Measurements from ENCODE around the gene MIS12.
A peak's percentile ranks its signal among the peaks of the same experiment; 100 is the strongest.

Gene MIS12, protein sequence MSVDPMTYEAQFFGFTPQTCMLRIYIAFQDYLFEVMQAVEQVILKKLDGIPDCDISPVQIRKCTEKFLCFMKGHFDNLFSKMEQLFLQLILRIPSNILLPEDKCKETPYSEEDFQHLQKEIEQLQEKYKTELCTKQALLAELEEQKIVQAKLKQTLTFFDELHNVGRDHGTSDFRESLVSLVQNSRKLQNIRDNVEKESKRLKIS

DNA sequence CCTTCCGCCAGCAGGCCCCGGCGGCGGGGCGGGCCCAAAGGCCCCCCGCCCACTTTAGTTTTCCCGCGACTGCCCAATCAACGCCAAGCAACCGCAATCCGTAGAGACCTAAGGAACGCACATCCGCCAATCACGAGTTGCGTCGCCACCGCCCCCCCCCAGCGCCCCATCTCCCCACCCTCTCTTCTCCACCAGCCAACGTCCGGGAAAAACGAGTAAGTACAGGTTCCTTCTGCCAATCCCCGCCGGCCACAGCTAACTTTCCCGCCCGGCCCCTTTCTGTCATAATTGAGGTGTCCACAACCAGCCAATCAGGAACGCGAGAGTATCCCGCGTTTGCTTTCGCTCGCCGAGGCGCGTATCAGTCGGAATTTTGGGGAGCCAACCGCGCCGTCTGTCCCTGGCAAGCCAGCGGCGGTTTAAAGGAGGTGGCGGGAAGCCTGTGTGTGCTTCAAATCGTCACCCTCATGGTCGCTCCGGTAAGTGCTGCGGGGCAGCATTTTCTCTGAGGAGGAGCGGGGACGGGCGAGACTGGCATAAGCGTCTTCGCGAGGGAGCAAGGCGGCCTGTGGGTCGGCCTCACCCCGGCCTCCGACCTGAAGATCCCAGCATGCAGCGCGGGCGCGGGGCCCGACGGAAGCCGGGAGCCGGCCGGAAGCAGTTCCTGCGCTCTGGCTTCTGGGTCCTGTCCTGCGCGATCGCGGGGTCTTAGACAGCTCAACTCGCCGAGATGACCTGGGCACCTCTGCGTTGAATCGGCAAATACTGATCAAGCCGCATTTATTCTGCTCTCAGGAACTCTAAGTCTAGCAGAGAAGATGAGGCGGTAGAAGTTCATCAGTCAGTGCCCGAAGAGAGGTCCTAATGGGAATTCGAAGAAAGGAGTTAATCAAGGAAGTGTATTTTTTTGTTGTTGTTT is at the start of gene MIS12:
MIS12 (plus strand) TSS at position 361 of the 919 bp plus-strand sequence. CDS start 2,297 bp downstream, outside the sequence.
- peak; percentile 94 for DNase-seq

DNA sequence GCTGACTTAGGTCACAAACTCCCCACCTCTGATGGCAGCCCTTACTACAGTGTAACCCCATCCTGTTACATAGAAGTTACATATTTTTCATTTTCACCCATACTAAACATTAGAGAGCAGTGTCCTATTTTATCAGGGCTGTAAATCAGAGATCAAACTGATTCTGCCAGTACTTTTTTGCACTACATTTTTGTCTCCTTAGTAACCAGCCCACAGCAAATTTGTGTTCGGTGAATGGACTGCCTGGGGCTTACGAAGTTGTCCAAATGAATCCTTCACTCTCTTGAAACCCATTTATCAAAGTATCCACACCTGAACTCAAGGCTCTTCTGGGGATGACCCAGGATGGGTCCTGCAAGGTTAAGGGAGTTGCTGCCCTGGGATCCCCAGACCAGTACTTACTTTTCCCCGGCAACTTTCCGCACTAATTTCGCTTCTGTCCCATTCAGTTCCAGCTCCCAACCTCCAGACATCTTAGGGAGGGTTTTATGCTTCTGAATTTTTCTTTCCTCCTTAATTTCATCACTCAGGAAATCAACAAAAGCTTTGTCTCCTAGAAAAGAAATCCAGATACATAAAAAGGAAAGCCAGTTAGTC is 48.5 kb upstream of the MIS12 start:
- no peak for DNase-seq

DNA sequence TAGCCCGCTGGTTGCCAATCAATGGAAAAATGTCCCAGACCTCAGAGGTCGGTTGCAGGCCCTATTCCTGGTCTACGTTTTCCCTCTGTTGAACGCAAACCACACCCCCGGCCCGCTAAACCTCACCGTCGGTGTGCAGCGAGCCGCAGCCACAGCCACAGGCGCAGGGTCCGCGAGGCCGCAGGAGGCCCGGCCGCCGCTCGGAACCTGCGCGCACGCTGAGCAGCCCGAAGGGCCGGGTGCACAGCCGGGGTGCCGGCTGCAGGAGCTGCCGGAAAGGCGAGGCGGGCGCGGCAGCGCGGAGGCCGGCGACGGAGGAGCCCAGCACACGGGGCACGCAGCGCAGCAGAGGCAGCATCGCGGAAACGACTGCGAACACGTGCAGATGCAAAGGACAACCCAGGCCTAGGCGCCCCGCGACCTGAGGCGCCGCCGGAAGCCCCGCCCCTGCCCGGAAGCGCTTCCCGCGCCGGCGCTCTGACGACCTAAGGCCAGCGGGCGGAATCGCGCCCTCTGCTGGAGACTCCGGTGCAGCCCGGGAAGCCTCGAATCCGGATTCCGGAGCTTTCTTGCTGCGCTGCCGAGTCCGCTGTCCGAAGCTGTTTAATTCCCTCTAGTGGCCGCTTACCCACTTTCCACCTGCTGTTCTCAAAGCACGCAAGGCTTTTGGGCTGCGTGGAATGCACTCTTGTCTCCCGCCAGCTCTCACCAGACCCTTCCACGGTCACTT is 47.5 kb upstream of the MIS12 start, which contains the start of gene C1QBP:
C1QBP (minus strand) TSS at position 440 of the 730 bp plus-strand sequence; CDS start at position 358, 82 bp downstream.
- peak; percentile 98 for DNase-seq

DNA sequence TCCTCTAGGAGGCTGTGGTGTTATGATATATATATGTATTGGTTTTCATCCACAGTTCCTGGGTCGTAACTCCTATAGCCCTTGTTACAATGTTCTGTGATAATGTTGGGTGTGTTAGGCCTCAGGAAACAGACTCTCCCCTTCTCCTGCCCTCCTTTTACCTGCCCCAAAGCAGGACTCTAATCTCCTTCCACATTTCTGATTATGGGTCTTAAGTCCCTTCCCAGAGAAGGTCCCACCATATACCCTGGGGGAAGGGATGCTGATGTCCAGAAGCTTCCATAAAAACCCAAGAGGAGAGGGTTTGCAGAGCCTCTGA is 47.0 kb upstream of the MIS12 start:
- DNase-seq, result no peak

DNA sequence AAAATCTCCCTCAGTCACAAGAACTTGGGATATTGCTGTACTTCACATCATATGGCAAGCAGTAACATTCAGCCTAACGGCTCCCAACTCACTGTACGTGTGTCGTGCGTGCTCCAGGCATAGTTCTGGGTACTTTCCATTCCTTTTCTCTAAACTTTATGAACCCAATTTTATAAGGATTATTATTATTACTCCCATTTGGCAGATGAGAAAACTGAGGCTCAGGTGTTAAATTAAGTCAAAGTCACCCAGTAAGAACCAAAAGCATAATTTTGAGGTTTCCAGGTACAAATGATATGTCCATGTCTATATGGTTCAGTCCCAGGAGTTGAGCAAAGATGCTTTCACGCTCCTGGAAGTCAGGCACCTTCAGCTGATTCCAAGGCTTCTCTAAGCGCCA is 42.6 kb upstream of the MIS12 start:
- no peak for DNase-seq

DNA sequence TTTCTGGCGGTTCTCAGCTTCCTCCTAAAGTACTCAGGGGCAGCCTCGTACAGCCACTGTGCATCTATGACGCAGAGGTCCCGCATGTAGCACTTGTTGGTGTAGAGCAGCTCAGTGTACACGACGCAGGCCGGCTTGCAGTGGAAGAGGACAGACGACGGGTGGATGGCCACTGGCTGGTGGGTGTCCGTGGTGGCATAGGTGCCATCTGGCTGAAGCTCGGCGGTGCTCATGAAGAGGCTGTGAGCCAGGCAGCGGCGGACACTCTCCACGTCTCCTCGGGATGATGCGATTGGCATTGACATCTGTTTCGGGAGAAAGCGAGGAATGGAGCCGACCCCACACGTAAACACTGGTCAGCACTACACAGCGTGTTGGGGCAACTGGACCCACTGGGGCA is 42.2 kb upstream of the MIS12 start:
- DNase-seq, result no peak

DNA sequence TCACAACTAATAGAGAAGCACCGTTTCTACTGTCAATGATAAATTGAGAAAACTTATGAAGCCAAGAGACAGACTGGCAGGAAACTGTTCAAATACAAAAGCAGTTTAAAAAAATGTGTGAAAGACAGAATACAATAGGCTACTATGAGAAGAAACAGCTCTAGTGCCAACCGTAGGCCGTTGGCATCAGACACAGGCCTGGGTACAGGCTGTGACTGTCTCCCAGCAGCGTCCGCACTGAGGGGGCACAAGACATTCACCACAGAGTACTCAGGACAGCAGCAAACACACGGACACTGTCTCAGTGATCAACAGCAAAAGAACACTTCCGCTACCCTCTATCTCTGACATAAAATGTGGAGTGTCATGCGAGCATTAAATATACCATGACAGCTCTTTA is 39.6 kb upstream of the MIS12 start:
- no peak for DNase-seq

DNA sequence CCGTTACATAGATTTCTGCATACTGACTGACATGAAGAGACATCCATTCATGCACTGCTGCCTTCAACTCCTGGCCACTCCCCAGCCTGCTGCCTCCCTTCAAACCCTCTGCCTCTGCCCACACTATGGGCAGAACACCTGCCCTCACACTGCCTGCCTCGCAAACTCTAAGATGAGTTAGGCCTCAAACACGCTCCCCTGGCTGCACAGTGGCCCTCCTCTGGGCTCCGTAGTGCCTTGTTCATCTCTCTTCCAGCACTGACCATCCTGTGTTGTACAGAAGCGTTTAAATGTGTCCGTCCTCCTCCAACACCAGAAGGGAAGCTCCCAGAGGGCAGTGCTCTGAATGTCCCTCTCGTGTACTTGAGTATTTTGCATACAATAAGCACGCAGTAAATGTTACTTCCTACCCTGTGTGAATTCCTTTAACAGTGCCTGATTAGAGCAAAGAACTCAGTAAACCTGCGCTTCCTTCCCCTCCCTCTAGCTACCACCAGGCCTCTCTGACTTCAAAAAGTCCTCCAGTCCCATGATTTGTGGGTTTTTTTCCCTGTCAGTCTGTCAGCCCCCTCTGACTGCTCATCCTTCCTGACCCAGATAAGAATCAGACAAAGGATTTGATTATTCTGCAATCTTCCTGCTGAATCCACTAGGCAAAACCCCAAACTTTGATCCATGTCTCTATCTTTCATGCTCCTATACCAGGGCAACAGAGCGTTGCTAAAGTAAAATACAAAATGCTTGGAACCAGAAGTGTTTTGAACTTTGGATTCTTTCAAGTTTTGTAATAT is 21.5 kb upstream of the MIS12 start:
- DNase-seq, result no peak

DNA sequence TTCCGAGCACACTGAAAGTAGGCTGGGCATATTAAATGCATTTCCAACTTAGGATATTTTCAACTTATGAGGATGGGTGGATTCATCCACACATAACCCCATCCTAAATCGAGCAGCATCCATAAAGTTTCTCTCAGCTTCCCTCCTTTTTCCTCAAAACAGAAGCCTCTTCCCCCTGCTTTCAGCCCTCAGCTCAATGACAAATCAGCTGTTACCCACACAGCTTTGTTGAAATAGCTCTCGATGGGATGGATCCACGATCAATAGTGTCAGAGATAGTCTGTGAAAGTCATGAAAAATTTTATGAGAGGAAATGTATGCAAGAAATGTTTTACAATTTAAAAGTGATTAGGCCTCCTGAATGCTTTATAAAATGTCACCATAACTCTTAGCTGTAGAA is 20.1 kb upstream of the MIS12 start:
- no peak for DNase-seq

DNA sequence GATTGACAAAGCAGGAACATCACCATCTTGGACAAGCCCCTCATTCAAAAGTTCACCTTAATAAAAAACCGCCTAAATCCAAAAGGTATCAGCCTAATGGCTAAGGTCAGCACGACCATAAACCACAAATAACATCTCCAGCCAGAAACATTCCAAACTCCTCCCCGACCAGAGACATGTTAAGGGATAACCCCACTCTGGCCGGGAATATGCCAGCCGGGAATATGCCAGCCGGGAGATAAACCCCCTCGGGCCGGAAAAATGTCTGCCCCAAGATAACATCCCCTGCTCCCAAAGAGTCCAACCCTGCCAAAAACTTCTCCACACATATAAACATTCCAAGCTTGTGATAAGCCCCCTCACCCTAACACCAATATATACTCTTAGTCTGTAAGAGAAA is 18.9 kb upstream of the MIS12 start:
- DNase-seq, result no peak

DNA sequence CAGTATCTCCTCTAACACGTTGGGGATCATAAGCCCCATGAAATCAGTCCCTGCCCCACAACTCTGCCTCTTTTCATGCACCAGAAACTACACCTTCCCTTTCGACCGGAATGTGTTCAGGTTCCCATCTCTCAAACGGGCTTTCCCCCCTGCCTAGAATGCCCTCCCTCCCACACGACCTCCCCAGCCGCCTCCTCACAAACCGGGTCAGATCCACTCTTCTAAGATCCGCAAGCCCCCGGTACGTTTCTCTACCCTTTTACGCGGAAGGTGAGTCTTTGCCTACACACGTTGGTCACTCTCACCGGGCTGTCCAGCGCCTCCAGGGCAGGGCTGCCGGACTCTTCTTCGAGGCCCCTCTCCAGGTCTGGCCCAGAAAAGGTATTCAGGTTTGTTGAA is 18.3 kb upstream of the MIS12 start:
- DNase-seq, result no peak

DNA sequence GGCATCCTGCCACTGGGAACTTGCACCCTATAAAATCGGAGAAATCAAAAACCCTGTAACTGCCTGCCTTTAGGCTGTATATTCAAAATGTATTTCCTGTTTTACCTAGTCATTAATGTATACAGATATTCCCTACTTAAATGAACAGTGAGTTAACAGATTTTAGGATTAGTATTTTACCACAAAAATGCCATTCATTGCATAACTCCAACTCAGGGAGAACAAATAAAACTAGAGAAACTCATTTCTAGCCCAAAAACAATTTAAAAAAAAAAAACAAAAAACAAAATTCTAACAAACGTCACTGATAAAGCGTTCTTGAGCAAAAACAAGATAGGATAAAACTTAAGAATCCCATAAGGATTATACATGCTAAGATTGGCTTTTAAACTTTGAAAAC is 13.9 kb upstream of the MIS12 start:
- DNase-seq, result no peak

DNA sequence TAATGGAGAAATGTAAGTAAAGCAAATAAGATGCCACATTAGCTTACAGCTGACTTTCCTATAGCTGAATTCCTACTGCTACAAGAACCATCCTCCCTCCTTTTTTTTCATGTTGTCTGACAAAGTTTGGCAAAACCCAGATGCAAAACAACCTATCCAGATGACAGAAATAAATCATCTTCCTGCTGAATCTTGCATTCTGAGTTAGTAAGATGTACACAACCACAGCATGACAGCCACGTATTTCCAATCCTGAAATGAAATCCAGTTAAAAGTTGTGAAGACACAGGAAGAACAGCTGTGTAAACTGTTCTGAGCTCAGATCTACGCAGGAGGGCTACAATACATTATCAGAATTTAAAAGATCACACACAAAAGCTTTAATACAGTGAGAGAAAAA is 12.5 kb upstream of the MIS12 start:
- no peak for DNase-seq

DNA sequence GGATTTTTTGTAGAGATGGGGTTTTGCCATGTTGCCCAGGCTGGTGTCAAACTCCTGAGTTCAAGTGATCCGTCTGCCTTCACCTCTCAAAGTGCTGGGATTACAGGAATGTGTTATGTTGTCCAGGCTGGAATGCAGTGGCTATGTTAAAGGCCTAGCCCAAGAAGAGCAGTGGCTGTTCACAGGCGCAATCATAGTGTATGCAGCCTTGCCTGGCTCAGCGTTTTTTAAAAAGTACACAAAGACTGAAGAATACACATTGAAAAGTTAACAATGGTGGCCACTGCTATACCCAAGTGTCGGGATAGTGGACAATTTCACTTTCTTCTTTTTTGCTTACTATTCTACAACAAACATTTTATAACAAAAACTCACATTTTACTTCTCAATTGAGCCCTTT is 7.4 kb upstream of the MIS12 start:
- no peak for DNase-seq

DNA sequence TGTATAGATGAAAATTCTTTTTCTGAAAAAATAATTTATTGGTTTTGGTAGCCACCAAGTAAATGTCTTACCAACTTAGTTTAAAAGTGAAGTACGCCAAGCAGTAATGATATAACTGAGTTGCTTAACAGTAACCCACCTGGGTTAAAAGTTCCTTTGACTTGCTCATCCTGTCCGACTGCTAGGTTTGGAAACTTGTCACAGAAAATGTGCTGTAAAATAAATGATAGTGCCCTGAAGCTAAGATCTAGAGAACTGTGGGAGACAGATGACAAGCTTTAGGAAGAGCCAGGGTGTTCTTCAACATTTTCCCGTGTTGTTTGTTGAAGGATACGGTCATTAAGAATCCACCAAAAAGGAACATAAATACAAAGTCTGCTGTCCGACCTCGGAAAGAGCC is 5.4 kb upstream of the MIS12 start:
- DNase-seq, result no peak

DNA sequence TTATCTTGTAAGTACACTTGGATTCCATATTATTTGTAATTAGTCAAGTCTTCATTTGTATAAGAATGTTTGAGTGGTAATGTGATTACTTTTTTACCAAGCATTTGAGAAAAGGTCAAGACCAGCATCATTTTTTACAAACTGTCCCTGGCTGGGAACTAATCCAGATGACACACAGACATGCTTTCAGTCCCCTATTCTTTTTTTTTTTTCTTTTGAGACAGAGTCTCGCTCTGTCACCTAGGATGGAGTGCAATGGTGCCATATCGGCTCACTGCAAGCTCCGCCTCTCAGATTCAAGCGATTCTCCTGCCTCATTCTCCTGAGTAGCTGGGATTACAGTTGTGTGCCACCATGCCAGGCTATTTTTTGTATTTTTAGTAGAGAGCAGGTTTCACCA is 4.9 kb upstream of the MIS12 start:
- DNase-seq, result no peak

DNA sequence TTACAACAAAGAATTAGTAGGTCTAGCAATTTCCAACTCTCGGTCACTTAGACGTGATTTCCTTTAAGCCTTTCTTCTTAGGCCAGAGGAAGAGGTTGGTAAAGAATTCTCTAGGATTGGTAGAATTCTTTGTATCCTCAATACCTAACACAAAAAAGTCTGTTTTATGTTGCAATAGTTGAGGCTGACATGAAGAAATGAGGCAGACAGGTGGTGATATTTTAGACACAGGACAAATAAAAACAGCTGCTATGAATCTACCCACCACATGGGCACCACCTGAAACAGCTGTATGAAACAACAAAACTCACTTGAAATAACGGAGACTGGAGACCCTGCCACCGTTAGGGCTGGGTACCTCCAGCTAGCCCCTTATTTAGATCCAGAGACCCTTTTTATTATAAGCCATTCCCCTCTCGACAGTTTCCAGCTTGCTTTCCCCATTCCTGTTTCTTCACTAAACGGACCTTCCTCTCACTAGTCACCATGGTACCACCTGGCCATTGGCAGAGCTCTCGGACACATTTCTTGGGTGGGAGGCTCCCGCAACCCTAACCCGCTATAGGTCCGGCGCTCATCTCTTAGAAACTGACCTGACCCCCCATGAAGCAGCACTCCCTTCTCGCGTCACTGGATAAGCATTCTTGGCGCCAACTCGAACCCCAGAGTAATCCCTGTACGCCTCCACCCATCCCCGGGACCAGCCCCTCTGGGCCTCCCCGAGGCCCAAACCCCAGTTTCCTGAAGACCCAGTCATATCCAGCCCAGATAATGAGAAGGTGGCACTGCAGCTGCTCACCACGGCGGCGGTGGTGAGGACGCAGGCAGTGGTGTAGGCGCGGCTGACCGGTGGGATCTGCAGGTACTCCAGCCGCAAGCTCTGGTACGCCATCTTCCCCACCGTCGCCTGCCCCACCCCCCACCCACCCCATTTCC is 828 bp upstream of the MIS12 start, which contains the start of gene DERL2:
DERL2 (minus strand) TSS at position 909 of the 936 bp plus-strand sequence; CDS start at position 892, 17 bp downstream.
- DNase-seq, result no peak

DNA sequence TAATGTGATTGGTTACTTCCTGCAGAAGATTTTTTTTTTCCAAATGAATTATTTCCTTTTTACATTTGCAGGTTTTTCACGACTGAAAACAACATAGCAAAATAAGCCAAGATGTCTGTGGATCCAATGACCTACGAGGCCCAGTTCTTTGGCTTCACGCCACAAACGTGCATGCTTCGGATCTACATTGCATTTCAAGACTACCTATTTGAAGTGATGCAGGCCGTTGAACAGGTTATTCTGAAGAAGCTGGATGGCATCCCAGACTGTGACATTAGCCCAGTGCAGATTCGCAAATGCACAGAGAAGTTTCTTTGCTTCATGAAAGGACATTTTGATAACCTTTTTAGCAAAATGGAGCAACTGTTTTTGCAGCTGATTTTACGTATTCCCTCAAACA is 2.4 kb downstream of the MIS12 start:
- DNase-seq, result no peak

DNA sequence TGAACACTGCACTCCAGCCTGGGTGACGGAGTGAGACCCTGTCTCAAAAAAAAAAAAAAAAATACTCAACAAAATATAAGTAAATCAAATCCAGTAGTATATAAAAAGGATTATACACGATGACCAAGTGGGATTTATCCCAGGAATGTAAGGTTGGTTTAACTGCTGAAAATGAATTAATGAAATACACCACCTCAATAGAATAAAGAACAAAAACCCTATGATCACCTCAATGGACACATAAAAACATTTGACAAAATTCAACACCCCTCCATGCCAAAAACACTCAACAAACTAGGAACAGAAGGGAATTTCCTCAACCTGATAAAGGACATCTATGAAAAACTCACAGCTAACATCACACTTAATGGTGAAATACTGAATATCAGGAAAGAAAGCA is 6.6 kb downstream of the MIS12 start:
- DNase-seq, result no peak

DNA sequence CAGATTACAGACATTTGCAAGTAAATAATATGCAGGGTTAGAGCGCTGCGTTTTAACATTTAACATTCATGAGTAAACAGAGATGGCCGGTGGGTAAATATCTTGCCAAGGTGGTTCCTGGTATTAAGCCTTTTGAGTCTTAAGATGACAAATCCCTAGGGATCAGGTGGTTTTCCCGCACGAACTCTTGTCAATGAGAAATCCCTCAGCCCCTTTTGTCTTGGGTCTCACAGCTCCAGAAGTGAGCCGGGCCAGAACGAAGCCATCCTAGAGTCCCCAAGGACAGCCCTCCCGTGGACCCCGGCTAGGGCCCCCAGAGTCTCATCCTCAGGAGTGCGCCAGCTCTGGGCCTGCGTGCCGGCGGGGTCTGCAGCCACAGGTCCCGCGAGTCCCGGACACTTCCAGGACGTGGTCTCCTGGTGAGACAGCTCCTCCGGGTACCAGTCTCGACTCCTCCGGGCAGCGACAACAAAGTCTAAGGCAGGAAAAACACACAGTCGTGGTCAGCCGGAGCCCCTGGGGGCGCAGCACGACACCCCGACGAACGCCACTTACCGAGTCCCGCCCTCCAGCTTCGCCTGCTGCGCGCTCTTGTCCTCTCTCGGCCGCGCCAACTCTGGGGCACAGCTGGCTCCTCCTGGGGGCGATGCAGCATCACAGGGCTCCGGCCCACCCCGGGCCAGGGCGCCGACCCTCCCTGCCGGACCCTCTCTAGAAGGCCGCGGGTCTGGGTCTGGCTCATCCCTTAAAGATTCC is 13.3 kb downstream of the MIS12 start:
- no peak for DNase-seq

DNA sequence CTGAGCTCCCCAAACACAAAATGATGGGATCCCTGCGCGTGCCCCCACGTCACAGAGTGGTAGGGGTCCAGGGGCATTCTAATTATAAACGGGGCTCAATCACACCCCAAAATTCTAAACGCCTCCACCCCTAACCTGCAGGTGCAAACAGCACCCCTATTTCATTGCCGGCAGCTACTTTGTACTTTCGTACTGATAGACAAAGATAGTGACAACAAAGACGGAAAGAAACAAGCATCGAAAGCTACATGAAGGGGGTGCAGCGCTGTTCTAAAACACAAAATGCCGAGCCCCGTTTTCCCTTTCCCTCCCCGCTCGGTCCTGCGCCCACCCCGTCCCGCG is 13.9 kb downstream of the MIS12 start:
- no peak for DNase-seq

Data from activated CD8-positive, alpha-beta memory T cell treated with anti-CD3 and anti-CD28 coated beads, Interleukin-2, amount 50 U/mL, for 48 hours (primary cell).